Activated CD8-positive, alpha-beta T cell treated with anti-CD3 and anti-CD28 coated beads, Interleukin-2, amount 10 ng/mL, durations not matched to agents 7 days and 5 days (primary cell): ENCODE results near the gene ZSCAN4. TPM values are rescaled to one million over a fixed set of nuclear protein-coding genes. Genes with fewer than 3 reads are reported as not detected.

Experiments used
- ATAC-seq: fragments of 150-1000 bp; cut with Tn5 transposase; one replicate; pipeline ENCODE4 v1.10.0; 2021; ENCODE audit warnings: moderate library complexity
- CTCF ChIA-PET: fragments of 350-600 bp; sonication (Branson Sonifier 250); formaldehyde crosslinking; loops from one replicate; lab custom pipeline; 2021; ENCODE audit warnings: antibody characterized with exemption; lab: Charles Lee
- POLR2A ChIA-PET: fragments of 350-600 bp; sonication (Branson Sonifier 250); formaldehyde crosslinking; loops from one replicate; lab custom pipeline; 2021; ENCODE audit warnings: antibody characterized with exemption; lab: Charles Lee
- DNase-seq: peaks from one replicate; pipeline ENCODE4 v3.0.0-alpha.2; 2020
- H3K27ac Mint-ChIP-seq: one replicate; pipeline ENCODE4 v1.8.0; 2021; ENCODE audit warnings: mild to moderate bottlenecking, mixed read lengths
- H3K27me3 Mint-ChIP-seq: one replicate; pipeline ENCODE4 v1.8.0; 2021; ENCODE audit warnings: low read depth, mixed read lengths
- H3K36me3 Mint-ChIP-seq: one replicate; pipeline ENCODE4 v1.8.0; 2021; ENCODE audit warnings: low read depth, mixed read lengths
- H3K4me1 Mint-ChIP-seq: one replicate; pipeline ENCODE4 v1.8.0; 2021; ENCODE audit warnings: low read depth, mixed read lengths
- H3K4me3 Mint-ChIP-seq: one replicate; pipeline ENCODE4 v1.8.0; 2021; ENCODE audit warnings: mild to moderate bottlenecking, mixed read lengths
- H3K9me3 Mint-ChIP-seq: one replicate; pipeline ENCODE4 v1.8.0; 2022; ENCODE audit warnings: mixed read lengths; ENCODE audit not compliant: insufficient read depth
- total RNA-seq, 2 experiments: library from RNA; stranded (reverse); gene quantifications; one replicate each; pipeline ENCODE4 v1.2.3, GENCODE V29; 2021

ZSCAN4 gene
- total RNA-seq, 2 experiments from 2014 or later = not detected

DNA sequence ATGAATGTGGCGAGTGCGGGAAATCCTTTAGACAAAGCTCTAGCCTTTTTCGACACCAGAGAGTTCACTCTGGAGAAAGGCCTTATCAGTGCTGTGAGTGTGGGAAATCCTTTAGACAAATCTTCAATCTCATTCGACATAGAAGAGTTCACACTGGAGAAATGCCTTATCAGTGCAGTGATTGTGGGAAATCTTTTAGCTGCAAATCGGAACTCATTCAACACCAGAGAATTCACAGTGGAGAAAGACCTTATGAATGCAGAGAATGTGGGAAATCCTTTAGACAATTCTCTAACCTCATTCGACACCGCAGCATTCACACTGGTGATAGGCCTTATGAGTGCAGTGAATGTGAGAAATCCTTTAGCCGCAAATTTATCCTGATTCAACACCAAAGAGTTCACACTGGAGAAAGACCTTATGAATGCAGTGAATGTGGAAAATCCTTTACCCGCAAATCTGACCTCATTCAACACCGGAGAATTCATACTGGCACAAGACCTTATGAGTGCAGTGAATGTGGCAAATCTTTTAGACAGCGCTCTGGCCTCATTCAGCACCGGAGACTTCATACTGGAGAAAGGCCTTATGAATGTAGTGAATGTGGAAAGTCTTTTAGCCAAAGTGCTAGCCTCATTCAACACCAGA lies 18.8 kb downstream of the ZSCAN4 start:
- peaks cover 22% of the 10 kb centered on the region for H3K4me1 Mint-ChIP-seq
- H3K4me3 Mint-ChIP-seq = no peak overlapping the region
- no peak overlapping the region for H3K27ac Mint-ChIP-seq
- peaks cover 60% of the 10 kb centered on the region for H3K9me3 Mint-ChIP-seq
- ChIA-PET POLR2A (no interaction called here), CTCF (no interaction called here)
- DNase-seq (no peak), ATAC-seq (no peak)
- H3K27me3 Mint-ChIP-seq = no peaks in the 10 kb centered on the region
- peaks cover 90% of the 10 kb centered on the region for H3K36me3 Mint-ChIP-seq

DNA sequence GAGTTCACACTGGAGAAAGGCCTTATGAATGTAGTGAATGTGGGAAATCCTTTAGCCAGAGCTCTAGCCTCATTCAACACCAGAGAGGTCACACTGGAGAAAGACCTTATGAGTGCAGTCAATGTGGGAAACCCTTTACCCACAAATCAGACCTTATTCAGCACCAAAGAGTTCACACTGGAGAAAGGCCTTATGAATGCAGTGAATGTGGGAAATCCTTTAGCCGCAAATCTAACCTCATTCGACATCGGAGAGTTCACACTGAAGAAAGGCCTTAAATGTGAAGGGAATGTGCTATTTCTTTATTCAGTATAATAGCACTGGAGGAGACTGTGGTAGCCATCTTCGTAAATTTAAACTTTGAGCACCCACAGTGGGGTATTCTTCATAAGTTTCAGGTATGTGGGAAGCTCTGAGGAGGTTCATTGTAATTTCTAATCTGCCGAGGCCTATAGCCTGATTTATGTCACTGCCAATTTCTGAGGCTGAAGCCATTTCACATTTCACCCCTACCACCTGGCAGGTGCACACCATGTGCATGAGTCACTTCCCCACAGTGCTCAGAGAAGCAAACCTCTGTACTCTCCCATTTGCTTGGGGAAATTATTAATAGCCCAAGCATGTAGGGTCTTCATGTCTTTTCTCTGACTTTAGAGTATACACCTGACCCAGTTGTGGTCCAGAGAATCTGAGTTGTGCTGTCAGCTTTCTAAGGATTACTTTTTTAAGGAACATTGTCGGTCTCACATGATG lies 19.5 kb downstream of the ZSCAN4 start:
- no peaks in the 10 kb centered on the region for H3K27me3 Mint-ChIP-seq
- H3K36me3 Mint-ChIP-seq = peaks cover 89% of the 10 kb centered on the region
- peaks cover 15% of the 10 kb centered on the region for H3K4me1 Mint-ChIP-seq
- no peak overlapping the region for H3K27ac Mint-ChIP-seq
- ATAC-seq = no peak
- POLR2A ChIA-PET = no interaction called here
- no peak overlapping the region for H3K4me3 Mint-ChIP-seq
- CTCF ChIA-PET = no interaction called here
- H3K9me3 Mint-ChIP-seq = peaks cover 58% of the 10 kb centered on the region
- DNase-seq = no peak

GRCh38 chr19:57689750-57690149 lies 21.0 kb downstream of the ZSCAN4 start:
- peaks cover 87% of the 10 kb centered on the region for H3K36me3 Mint-ChIP-seq
- ATAC-seq (no peak), DNase-seq (no peak)
- H3K27ac Mint-ChIP-seq = no peak overlapping the region
- ChIA-PET POLR2A (no interaction called here), CTCF (no interaction called here)
- H3K4me3 Mint-ChIP-seq = no peak overlapping the region
- H3K4me1 Mint-ChIP-seq = peaks cover 3% of the 10 kb centered on the region
- no peaks in the 10 kb centered on the region for H3K27me3 Mint-ChIP-seq
- H3K9me3 Mint-ChIP-seq = peaks cover 56% of the 10 kb centered on the region

DNA sequence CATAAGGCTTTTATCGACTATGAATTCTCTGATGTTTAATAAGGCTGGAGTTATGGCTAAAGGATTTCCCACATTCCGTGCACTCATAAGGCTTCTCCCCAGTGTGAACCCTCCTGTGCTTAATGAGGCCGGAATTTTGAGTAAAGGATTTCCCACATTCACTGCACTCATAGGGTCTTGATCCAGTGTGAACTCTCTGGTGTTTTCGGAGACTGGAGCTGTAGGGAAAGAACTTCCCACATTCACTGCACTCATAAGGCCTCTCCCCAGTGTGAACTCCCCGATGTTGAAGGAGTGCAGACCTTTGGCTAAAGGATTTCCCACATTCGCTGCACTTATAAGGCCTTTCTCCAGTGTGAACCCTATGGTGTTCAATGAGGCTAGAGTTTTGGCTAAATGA lies 32.9 kb downstream of the ZSCAN4 start:
- Mint-ChIP-seq H3K4me3 (no peak overlapping the region), H3K27me3 (no peaks in the 10 kb centered on the region), H3K4me1 (no peaks in the 10 kb centered on the region), H3K36me3 (peaks cover 79% of the 10 kb centered on the region), H3K9me3 (peaks cover 46% of the 10 kb centered on the region), H3K27ac (no peak overlapping the region)
- ATAC-seq (no peak), DNase-seq (no peak)
- POLR2A ChIA-PET = no interaction called here
- CTCF ChIA-PET = no interaction called here

GRCh38 chr19:57706346-57706745 lies 37.6 kb downstream of the ZSCAN4 start:
- CTCF ChIA-PET = no interaction called here
- H3K27ac Mint-ChIP-seq = no peak overlapping the region
- POLR2A ChIA-PET = no interaction called here
- no peaks in the 10 kb centered on the region for H3K27me3 Mint-ChIP-seq
- peaks cover 34% of the 10 kb centered on the region for H3K9me3 Mint-ChIP-seq
- no peak for DNase-seq
- peaks cover 72% of the 10 kb centered on the region for H3K36me3 Mint-ChIP-seq
- ATAC-seq = no peak
- peaks cover 20% of the 10 kb centered on the region for H3K4me1 Mint-ChIP-seq
- H3K4me3 Mint-ChIP-seq = no peak overlapping the region

GRCh38 chr19:57708641-57709361 lies 40.1 kb downstream of the ZSCAN4 start, which contains the start of gene ZNF154:
Gene ZNF154 (minus strand): TSS chr19:57709204. CDS start chr19:57708971, 233 bp downstream.
- ATAC-seq = peak; percentile 84
- ChIA-PET POLR2A (interaction anchor here (0.6 to 1.5 kb wide), 7 partner anchors 18 to 1200 kb away, joined by 3 to 10 read pairs (median 4); partner anchors contain the start of genes ZNF419, ZNF551 and ZNF671), CTCF (interaction anchor here (0.6 to 1.5 kb wide), 3 partner anchors 18 to 56 kb away, joined by 3 to 4 read pairs (median 3); partner anchors contain the start of gene ZNF551)
- H3K9me3 Mint-ChIP-seq = peaks cover 33% of the 10 kb centered on the region
- peak within 1 kb of the TSS; percentile 79 for H3K4me3 Mint-ChIP-seq
- peak; percentile 66 for DNase-seq
- H3K27ac Mint-ChIP-seq = peak within 1 kb of the TSS; percentile 86
- peaks cover 20% of the 10 kb centered on the region for H3K4me1 Mint-ChIP-seq
- H3K27me3 Mint-ChIP-seq = no peaks in the 10 kb centered on the region
- H3K36me3 Mint-ChIP-seq = peaks cover 57% of the 10 kb centered on the region

DNA sequence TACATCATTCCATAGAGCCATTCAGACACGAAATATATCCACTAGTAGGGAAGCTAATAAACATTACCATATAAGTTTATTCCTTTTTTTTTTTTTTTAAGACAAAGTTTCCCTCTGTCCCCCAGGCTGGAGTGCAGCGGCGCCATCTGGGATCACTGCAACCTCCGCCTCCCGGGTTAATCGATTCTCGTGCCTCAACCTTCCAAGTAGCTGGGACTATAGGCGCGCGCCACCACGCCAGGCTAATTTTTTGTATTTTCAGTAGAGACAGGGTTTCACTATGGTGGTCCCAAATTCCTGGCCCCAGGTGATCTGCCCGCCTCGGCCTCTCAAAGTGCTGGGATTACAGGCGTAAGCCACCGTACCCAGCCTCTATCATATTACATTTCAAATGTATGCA lies 40.9 kb downstream of the ZSCAN4 start:
- Mint-ChIP-seq H3K36me3 (peaks cover 55% of the 10 kb centered on the region), H3K27ac (no peak overlapping the region), H3K4me1 (peaks cover 20% of the 10 kb centered on the region), H3K4me3 (no peak overlapping the region), H3K9me3 (peaks cover 33% of the 10 kb centered on the region), H3K27me3 (no peaks in the 10 kb centered on the region)
- no peak for ATAC-seq
- DNase-seq = no peak
- ChIA-PET CTCF (interaction anchor here (0.6 to 1.5 kb wide), 3 partner anchors 17 to 55 kb away, joined by 3 to 4 read pairs (median 3); partner anchors contain the start of gene ZNF551), POLR2A (interaction anchor here (0.6 to 1.5 kb wide), 5 partner anchors 17 to 222 kb away, joined by 3 to 10 read pairs (median 4); partner anchors contain the start of genes ZNF419, ZNF551 and ZNF671)

DNA sequence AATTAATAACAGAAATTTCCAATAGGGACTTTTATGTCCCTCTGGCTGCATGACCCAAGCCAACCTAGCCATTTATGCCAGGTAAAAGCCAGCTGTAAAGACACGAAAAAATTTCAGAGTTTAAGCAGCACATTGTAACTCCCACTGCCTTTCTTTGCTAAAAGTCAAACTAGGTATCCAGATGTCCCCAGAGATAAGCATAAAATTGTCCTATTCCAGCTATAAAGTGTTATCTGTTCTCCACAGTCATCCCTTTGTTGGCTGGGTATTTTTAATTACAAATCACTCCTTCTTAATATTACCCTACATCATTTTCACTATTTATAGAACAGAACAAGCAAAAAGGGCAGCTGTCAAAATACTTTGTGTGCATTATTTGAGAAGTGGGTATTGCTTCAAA lies 43.5 kb downstream of the ZSCAN4 start:
- no peak overlapping the region for H3K4me3 Mint-ChIP-seq
- POLR2A ChIA-PET = no interaction called here

DNA sequence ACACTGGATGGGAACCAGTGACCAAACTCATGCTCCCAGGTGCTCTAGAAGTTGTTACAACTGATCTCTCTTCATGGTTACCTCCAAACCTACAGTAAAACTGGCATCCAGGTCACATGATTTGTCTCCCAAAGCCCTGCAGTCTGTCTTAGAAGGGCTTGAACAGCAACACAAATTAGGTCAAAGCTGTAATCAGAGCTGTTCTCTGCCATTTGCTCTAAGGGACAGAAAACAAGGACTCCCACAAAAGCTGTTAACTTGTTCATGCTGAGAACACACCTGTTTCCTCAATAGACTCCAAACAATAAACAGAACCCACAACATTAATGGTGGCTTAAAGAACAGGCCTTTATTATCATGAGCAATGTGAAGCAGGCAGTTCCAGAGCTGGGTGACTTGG lies 50.7 kb downstream of the ZSCAN4 start:
- POLR2A ChIA-PET = no interaction called here
- Mint-ChIP-seq H3K9me3 (peaks cover 61% of the 10 kb centered on the region), H3K27ac (no peak overlapping the region), H3K36me3 (peaks cover 77% of the 10 kb centered on the region), H3K4me1 (peaks cover 9% of the 10 kb centered on the region), H3K27me3 (no peaks in the 10 kb centered on the region), H3K4me3 (no peak overlapping the region)
- DNase-seq (no peak), ATAC-seq (no peak)
- CTCF ChIA-PET = no interaction called here

More for the DNA sequence above, 43.5 kb downstream of the ZSCAN4 start:
- H3K36me3 Mint-ChIP-seq = peaks cover 52% of the 10 kb centered on the region
- H3K27me3 Mint-ChIP-seq = no peaks in the 10 kb centered on the region
- peaks cover 20% of the 10 kb centered on the region for H3K4me1 Mint-ChIP-seq
- DNase-seq = no peak
- peaks cover 49% of the 10 kb centered on the region for H3K9me3 Mint-ChIP-seq
- CTCF ChIA-PET = no interaction called here
- ATAC-seq = no peak
- H3K27ac Mint-ChIP-seq = no peak overlapping the region

DNA sequence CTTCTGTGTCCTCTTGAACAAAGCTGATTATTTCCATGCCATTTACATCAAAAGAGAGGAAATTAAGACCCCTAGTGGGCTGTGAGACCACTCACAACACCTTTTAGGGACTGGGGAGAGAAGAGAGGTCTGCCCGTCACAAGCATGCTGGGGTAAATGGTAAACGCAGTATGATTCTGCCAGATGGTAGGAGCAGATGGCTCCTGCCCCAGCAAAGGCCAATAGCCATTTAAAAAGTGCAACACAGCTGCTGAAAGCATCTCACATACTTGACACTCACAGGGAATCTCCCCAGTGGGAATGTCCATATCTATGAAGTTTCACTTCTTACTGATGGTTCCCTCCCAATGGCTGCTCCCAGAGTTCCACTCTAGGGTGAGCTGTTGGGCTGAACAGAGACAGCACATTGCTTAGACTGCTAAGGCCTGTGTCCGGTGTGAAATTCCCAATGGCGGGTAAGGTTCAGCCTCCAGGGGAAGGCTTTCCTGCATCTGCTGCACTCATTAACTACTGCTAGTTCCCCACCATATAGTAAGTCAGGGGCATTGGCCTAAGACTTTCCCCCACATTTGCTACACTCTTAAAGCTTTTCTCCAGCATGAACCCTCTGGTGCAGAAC lies 51.3 kb downstream of the ZSCAN4 start:
- H3K9me3 Mint-ChIP-seq = peaks cover 61% of the 10 kb centered on the region
- CTCF ChIA-PET = no interaction called here
- H3K4me1 Mint-ChIP-seq = peaks cover 12% of the 10 kb centered on the region
- no peak overlapping the region for H3K4me3 Mint-ChIP-seq
- H3K27me3 Mint-ChIP-seq = no peaks in the 10 kb centered on the region
- no peak overlapping the region for H3K27ac Mint-ChIP-seq
- DNase-seq (no peak), ATAC-seq (no peak)
- H3K36me3 Mint-ChIP-seq = peaks cover 77% of the 10 kb centered on the region
- POLR2A ChIA-PET = no interaction called here

DNA sequence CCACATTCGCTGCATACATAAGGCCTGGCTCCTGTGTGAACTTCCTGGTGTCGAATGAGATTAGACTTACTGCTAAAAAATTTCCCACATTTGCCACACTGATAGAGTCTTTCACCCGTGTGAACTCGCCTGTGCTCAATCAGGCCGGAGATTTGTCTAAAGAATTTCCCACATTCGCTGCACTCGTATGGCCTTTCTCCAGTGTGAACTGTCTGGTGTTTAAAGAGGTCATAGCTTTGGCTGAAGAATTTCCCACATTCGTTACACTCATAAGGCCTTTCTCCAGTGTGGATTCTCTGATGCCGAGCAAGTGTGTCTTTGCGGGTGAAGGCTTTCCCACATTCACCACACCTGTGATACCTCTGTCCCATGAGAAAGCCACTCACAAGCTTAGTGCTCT lies 52.1 kb downstream of the ZSCAN4 start:
- Mint-ChIP-seq H3K9me3 (peaks cover 55% of the 10 kb centered on the region), H3K4me3 (no peak overlapping the region), H3K27ac (no peak overlapping the region), H3K27me3 (no peaks in the 10 kb centered on the region), H3K4me1 (peaks cover 12% of the 10 kb centered on the region), H3K36me3 (peaks cover 77% of the 10 kb centered on the region)
- DNase-seq (no peak), ATAC-seq (no peak)
- POLR2A ChIA-PET = interaction anchor here (0.6 kb wide), 1 partner anchor 51 kb away, joined by 3 read pairs; no protein-coding TSS in a partner anchor
- CTCF ChIA-PET = no interaction called here
